Uterus (tissue), 2 donors: ENCODE measurements around the gene UROC1.

ENCODE experiments used
- CTCF ChIP-seq, 4 experiments: fragments of 200-600 bp in 2 of 4; fragments of 450-650 bp in 2 of 4; sonication (generic) in 2 of 4; IDR thresholded peaks; one replicate each; pipeline ENCODE4 v1.5.1; 2016 to 2019; ENCODE audit warnings: antibody characterized with exemption in 4 of 4, mild to moderate bottlenecking in 2 of 4, moderate library complexity in 1 of 4
- POLR2A ChIP-seq, 2 donors: fragments of 450-650 bp; IDR thresholded peaks; one replicate each; pipeline ENCODE4 v1.6.1; 2016; ENCODE audit warnings: antibody characterized with exemption in 2 of 2, mild to moderate bottlenecking in 1 of 2, moderate library complexity in 1 of 2

- TF ChIP-seq CTCF (IDR thresholded peaks at IDR 0.05) (no peak), POLR2A (IDR thresholded peaks at IDR 0.05) (no peak)
Observed at GRCh38 chr3:126482503-126483255, 34.9 kb downstream of the UROC1 start.
